ENCODE results near the gene ALDH5A1.

ALDH5A1 gene

GRCh38 chr6:24540197-24540596 lies 45.4 kb downstream of the ALDH5A1 start:
- H3K79me2 ChIP-seq (ENCODE audit: insufficient read depth, low read length): no peaks in the 10 kb centered on the region
- TF ChIP-seq CTCF (conservative IDR thresholded peaks at IDR 0.05; ENCODE audit: low read length) (no peak), EZH2phosphoT487 (IDR thresholded peaks at IDR 0.05; ENCODE audit: borderline replicate concordance) (no peak)
- H3K4me1 ChIP-seq (ENCODE audit: insufficient read depth, low read length, poor library complexity, severe bottlenecking): no peaks in the 10 kb centered on the region

GRCh38 chr6:24543683-24544082 lies 48.9 kb downstream of the ALDH5A1 start:
- Histone ChIP-seq H3K4me2 (ENCODE audit: low read depth, low read length, poor library complexity, severe bottlenecking) (no peak overlapping the region), H4K20me1 (ENCODE audit: insufficient read depth, low read length, poor library complexity, severe bottlenecking) (no peaks in the 10 kb centered on the region), H3K27me3 (ENCODE audit: insufficient read depth, low read length, poor library complexity, severe bottlenecking) (no peaks in the 10 kb centered on the region), H3K4me1 (ENCODE audit: insufficient read depth, low read length, poor library complexity, severe bottlenecking) (no peaks in the 10 kb centered on the region), H2AFZ (ENCODE audit: low read length) (no peak overlapping the region), H3K36me3 (ENCODE audit: insufficient read depth, low read length) (no peaks in the 10 kb centered on the region), H3K4me3 (ENCODE audit: low read length, poor library complexity, severe bottlenecking) (no peak overlapping the region), H3K9me3 (ENCODE audit: insufficient read depth, low read depth, low read length) (no peaks in the 10 kb centered on the region), H3K79me2 (ENCODE audit: insufficient read depth, low read length) (no peaks in the 10 kb centered on the region), H3K9ac (ENCODE audit: low read depth, low read length, poor library complexity, severe bottlenecking) (no peak overlapping the region), H3F3A (ENCODE audit: low read depth) (no peaks in the 10 kb centered on the region), H3K9me2 (replicated peaks; ENCODE audit: low read depth, low read length) (no peaks in the 10 kb centered on the region)
- TF ChIP-seq EZH2phosphoT487 (IDR thresholded peaks at IDR 0.05; ENCODE audit: borderline replicate concordance) (no peak), CTCF (conservative IDR thresholded peaks at IDR 0.05; ENCODE audit: low read length) (no peak)

More at GRCh38 chr6:24540197-24540596, 45.4 kb downstream of the ALDH5A1 start:
- H3K4me2 ChIP-seq (ENCODE audit: low read depth, low read length, poor library complexity, severe bottlenecking): no peak overlapping the region
- no peaks in the 10 kb centered on the region for H3K27me3 ChIP-seq (ENCODE audit: insufficient read depth, low read length, poor library complexity, severe bottlenecking)
- no peaks in the 10 kb centered on the region for H3K9me3 ChIP-seq (ENCODE audit: insufficient read depth, low read depth, low read length)
- H2AFZ ChIP-seq (ENCODE audit: low read length): no peak overlapping the region
- no peak overlapping the region for H3K4me3 ChIP-seq (ENCODE audit: low read length, poor library complexity, severe bottlenecking)
- no peaks in the 10 kb centered on the region for H3K9me2 ChIP-seq (replicated peaks; ENCODE audit: low read depth, low read length)
- no peaks in the 10 kb centered on the region for H3K36me3 ChIP-seq (ENCODE audit: insufficient read depth, low read length)
- no peaks in the 10 kb centered on the region for H4K20me1 ChIP-seq (ENCODE audit: insufficient read depth, low read length, poor library complexity, severe bottlenecking)
- no peak overlapping the region for H3K9ac ChIP-seq (ENCODE audit: low read depth, low read length, poor library complexity, severe bottlenecking)
- no peaks in the 10 kb centered on the region for H3F3A ChIP-seq (ENCODE audit: low read depth)

GRCh38 chr6:24545183-24545582 lies 50.4 kb downstream of the ALDH5A1 start:
- H2AFZ ChIP-seq (ENCODE audit: low read length): no peak overlapping the region
- H3K9me3 ChIP-seq (ENCODE audit: insufficient read depth, low read depth, low read length): no peaks in the 10 kb centered on the region

More at GRCh38 chr6:24545183-24545582, 50.4 kb downstream of the ALDH5A1 start:
- Histone ChIP-seq H3K4me2 (ENCODE audit: low read depth, low read length, poor library complexity, severe bottlenecking) (no peak overlapping the region), H3K9me2 (replicated peaks; ENCODE audit: low read depth, low read length) (no peaks in the 10 kb centered on the region), H4K20me1 (ENCODE audit: insufficient read depth, low read length, poor library complexity, severe bottlenecking) (no peaks in the 10 kb centered on the region), H3F3A (ENCODE audit: low read depth) (no peaks in the 10 kb centered on the region), H3K36me3 (ENCODE audit: insufficient read depth, low read length) (no peaks in the 10 kb centered on the region), H3K4me1 (ENCODE audit: insufficient read depth, low read length, poor library complexity, severe bottlenecking) (no peaks in the 10 kb centered on the region), H3K4me3 (ENCODE audit: low read length, poor library complexity, severe bottlenecking) (no peak overlapping the region), H3K79me2 (ENCODE audit: insufficient read depth, low read length) (no peaks in the 10 kb centered on the region), H3K9ac (ENCODE audit: low read depth, low read length, poor library complexity, severe bottlenecking) (no peak overlapping the region), H3K27me3 (ENCODE audit: insufficient read depth, low read length, poor library complexity, severe bottlenecking) (no peaks in the 10 kb centered on the region)
- no peak for TF ChIP-seq CTCF (conservative IDR thresholded peaks at IDR 0.05; ENCODE audit: low read length)
- TF ChIP-seq EZH2phosphoT487 (IDR thresholded peaks at IDR 0.05; ENCODE audit: borderline replicate concordance): no peak
